GM23338 (cell line): ENCODE measurements around the gene TMEM92. TPM values are rescaled to one million over a fixed set of nuclear protein-coding genes. Genes with fewer than 3 reads are reported as not detected.

Experiments
- ATAC-seq: fragments of 200-7000 bp; cut with Tn5 transposase; 3 replicates; pipeline ENCODE4 v1.9.1; 2020
- DNase-seq: peaks from one replicate; pipeline ENCODE4 v3.0.0-alpha.2; 2015; ENCODE audit warnings: low spot score
- H2AFZ ChIP-seq: fragments of 200-600 bp; sonication (generic); 2 replicates; pipeline ENCODE4 v1.8.0; 2016; ENCODE audit warnings: antibody characterized with exemption, mild to moderate bottlenecking, moderate library complexity
- H3F3A ChIP-seq: fragments of 200-600 bp; sonication (generic); replicated peaks from 2 replicates; pipeline ENCODE4 v1.8.0; 2017; ENCODE audit warnings: antibody characterized with exemption, mixed run types, low read depth
- H3K27ac ChIP-seq: fragments of 200-600 bp; sonication (generic); 2 replicates; pipeline ENCODE4 v1.6.1; 2016; ENCODE audit warnings: low read depth
- H3K27me3 ChIP-seq: fragments of 200-600 bp; sonication (generic); 2 replicates; pipeline ENCODE4 v1.8.0; 2016; ENCODE audit warnings: mild to moderate bottlenecking, mixed run types, moderate library complexity; ENCODE audit not compliant: insufficient read depth
- H3K36me3 ChIP-seq: fragments of 200-600 bp; sonication (generic); 2 replicates; pipeline ENCODE4 v1.8.0; 2016; ENCODE audit warnings: mild to moderate bottlenecking; ENCODE audit not compliant: insufficient read depth
- H3K4me1 ChIP-seq: fragments of 200-600 bp; sonication (generic); 2 replicates; pipeline ENCODE4 v1.8.0; 2016; ENCODE audit warnings: mild to moderate bottlenecking, moderate library complexity; ENCODE audit not compliant: insufficient read depth
- H3K4me2 ChIP-seq: fragments of 200-600 bp; sonication (generic); 2 replicates; pipeline ENCODE4 v1.7.1; 2017; ENCODE audit warnings: mixed run types
- H3K4me3 ChIP-seq: fragments of 200-600 bp; sonication (generic); 2 replicates; pipeline ENCODE4 v1.6.1; 2016; ENCODE audit warnings: mixed run types
- H3K79me2 ChIP-seq: fragments of 200-600 bp; sonication (generic); replicated peaks from 2 replicates; pipeline ENCODE4 v1.8.0; 2017; ENCODE audit warnings: mild to moderate bottlenecking; ENCODE audit not compliant: insufficient read depth
- H3K9me2 ChIP-seq: fragments of 200-600 bp; sonication (generic); 2 replicates; pipeline ENCODE4 v1.8.0; 2017; ENCODE audit not compliant: insufficient read depth
- H4K20me1 ChIP-seq: fragments of 200-600 bp; sonication (generic); replicated peaks from 2 replicates; pipeline ENCODE4 v1.8.0; 2017; ENCODE audit warnings: mild to moderate bottlenecking; ENCODE audit not compliant: insufficient read depth
- H3K27ac Mint-ChIP-seq: 2 replicates; pipeline ENCODE4 v1.8.0; 2020; ENCODE audit warnings: inconsistent platforms, mild to moderate bottlenecking, moderate library complexity, mixed read lengths
- H3K27me3 Mint-ChIP-seq: 3 replicates; pipeline ENCODE4 v1.8.0; 2022; ENCODE audit warnings: low read depth, mild to moderate bottlenecking, moderate library complexity, mixed read lengths, inconsistent platforms; ENCODE audit not compliant: insufficient read depth, poor library complexity
- H3K36me3 Mint-ChIP-seq: 3 replicates; pipeline ENCODE4 v1.8.0; 2021; ENCODE audit warnings: low read depth, mild to moderate bottlenecking, inconsistent platforms, moderate library complexity, mixed read lengths
- H3K4me1 Mint-ChIP-seq: 3 replicates; pipeline ENCODE4 v1.8.0; 2020; ENCODE audit warnings: mild to moderate bottlenecking, inconsistent platforms, mixed read lengths
- H3K4me3 Mint-ChIP-seq: 3 replicates; pipeline ENCODE4 v1.8.0; 2021; ENCODE audit warnings: moderate library complexity, mild to moderate bottlenecking, inconsistent platforms, mixed read lengths
- H3K9me3 Mint-ChIP-seq: 3 replicates; pipeline ENCODE4 v1.8.0; 2020; ENCODE audit warnings: moderate library complexity, mild to moderate bottlenecking, inconsistent platforms, mixed read lengths
- JUNB ChIP-seq: IDR thresholded peaks from one replicate; pipeline ENCODE4 v1.6.1; 2016; ENCODE audit warnings: antibody characterized with exemption; ENCODE audit not compliant: unreplicated experiment
- NANOG ChIP-seq: IDR thresholded peaks from 2 replicates; pipeline ENCODE4 v1.6.1; 2016; ENCODE audit warnings: antibody characterized with exemption, borderline replicate concordance
- POLR2AphosphoS5 ChIP-seq: IDR thresholded peaks from 2 replicates; pipeline ENCODE4 v1.6.1; 2016; ENCODE audit warnings: antibody characterized with exemption, low read depth
- ZNF114 ChIP-seq: fragments of 250-450 bp; sonication (Bioruptor Pico); IDR thresholded peaks from 2 replicates; pipeline ENCODE4 v1.5.0; 2020; ENCODE audit warnings: mild to moderate bottlenecking, moderate library complexity
- ZNF331 ChIP-seq: fragments of 250-450 bp; sonication (Bioruptor Pico); IDR thresholded peaks from 2 replicates; pipeline ENCODE4 v1.5.0; 2020; ENCODE audit warnings: low read depth, mild to moderate bottlenecking, moderate library complexity
- polyA plus RNA-seq: library from polyadenylated mRNA; unstranded; fragments of >200 nt; fragmentation: Nextera tagmentation; extraction: Ambion mirVana; gene quantifications from 2 replicates; pipeline ENCODE4 v1.2.1, GENCODE V29; 2016
- total RNA-seq: library from RNA; depleted of rRNA; stranded (reverse); fragments of >200 nt; shearing (Covaris generic); gene quantifications from 2 replicates; pipeline ENCODE4 v1.2.3, GENCODE V29; 2014
- TF ChIP-seq, protein P1 (sequence below): fragments of 250-450 bp; sonication (Bioruptor Pico); IDR thresholded peaks from 2 replicates; pipeline ENCODE4 v1.5.0; 2020; ENCODE audit warnings: mild to moderate bottlenecking, moderate library complexity
- TF ChIP-seq, protein P2 (sequence below), 2 experiments: fragments of 200-600 bp in 1 of 2; sonication (generic) in 1 of 2; conservative IDR thresholded peaks; 2 replicates each; pipeline versions ENCODE4 v1.5.1 to v1.6.1; 2016 to 2017; ENCODE audit warnings: antibody characterized with exemption in 2 of 2, low read depth in 2 of 2, mild to moderate bottlenecking in 2 of 2, moderate library complexity in 1 of 2

Gene TMEM92
- total and polyA plus RNA-seq, 2 experiments from 2014 or later = 9.7 to 18.4 TPM

DNA sequence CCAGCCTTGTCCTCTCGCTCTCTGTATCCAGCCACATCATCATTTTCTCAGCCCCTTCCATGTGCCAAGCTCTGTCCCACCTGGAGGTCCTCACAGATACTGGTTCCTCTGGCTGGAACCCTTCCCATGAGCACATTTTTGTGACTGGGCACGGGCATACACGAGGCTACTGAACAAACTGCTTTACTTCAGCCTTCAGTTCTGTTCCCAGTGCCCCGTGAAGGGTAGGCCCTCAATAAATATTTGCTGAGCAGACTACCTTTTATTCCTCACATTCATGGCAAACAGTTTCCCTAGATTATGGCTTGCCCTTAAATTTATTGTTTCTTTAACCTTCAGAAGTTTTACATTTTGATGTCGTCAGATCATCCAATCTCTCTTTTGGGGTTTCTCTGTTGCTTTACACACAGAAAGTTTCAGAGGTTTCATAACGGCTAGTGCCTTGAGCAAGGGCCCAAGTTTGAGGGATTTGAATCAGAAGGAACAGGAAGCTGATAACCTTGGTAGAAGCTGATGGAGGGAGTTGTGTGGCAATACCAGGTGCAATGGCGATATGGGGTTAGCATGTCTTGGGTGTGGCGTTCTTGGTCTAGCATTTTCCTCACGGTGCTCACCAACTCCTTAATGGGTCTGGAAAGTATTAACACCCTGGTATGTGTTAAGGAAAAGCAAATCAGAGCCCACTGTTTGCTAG lies 27.8 kb downstream of the TMEM92 start (continued):
- TF ChIP-seq, protein P1, sequence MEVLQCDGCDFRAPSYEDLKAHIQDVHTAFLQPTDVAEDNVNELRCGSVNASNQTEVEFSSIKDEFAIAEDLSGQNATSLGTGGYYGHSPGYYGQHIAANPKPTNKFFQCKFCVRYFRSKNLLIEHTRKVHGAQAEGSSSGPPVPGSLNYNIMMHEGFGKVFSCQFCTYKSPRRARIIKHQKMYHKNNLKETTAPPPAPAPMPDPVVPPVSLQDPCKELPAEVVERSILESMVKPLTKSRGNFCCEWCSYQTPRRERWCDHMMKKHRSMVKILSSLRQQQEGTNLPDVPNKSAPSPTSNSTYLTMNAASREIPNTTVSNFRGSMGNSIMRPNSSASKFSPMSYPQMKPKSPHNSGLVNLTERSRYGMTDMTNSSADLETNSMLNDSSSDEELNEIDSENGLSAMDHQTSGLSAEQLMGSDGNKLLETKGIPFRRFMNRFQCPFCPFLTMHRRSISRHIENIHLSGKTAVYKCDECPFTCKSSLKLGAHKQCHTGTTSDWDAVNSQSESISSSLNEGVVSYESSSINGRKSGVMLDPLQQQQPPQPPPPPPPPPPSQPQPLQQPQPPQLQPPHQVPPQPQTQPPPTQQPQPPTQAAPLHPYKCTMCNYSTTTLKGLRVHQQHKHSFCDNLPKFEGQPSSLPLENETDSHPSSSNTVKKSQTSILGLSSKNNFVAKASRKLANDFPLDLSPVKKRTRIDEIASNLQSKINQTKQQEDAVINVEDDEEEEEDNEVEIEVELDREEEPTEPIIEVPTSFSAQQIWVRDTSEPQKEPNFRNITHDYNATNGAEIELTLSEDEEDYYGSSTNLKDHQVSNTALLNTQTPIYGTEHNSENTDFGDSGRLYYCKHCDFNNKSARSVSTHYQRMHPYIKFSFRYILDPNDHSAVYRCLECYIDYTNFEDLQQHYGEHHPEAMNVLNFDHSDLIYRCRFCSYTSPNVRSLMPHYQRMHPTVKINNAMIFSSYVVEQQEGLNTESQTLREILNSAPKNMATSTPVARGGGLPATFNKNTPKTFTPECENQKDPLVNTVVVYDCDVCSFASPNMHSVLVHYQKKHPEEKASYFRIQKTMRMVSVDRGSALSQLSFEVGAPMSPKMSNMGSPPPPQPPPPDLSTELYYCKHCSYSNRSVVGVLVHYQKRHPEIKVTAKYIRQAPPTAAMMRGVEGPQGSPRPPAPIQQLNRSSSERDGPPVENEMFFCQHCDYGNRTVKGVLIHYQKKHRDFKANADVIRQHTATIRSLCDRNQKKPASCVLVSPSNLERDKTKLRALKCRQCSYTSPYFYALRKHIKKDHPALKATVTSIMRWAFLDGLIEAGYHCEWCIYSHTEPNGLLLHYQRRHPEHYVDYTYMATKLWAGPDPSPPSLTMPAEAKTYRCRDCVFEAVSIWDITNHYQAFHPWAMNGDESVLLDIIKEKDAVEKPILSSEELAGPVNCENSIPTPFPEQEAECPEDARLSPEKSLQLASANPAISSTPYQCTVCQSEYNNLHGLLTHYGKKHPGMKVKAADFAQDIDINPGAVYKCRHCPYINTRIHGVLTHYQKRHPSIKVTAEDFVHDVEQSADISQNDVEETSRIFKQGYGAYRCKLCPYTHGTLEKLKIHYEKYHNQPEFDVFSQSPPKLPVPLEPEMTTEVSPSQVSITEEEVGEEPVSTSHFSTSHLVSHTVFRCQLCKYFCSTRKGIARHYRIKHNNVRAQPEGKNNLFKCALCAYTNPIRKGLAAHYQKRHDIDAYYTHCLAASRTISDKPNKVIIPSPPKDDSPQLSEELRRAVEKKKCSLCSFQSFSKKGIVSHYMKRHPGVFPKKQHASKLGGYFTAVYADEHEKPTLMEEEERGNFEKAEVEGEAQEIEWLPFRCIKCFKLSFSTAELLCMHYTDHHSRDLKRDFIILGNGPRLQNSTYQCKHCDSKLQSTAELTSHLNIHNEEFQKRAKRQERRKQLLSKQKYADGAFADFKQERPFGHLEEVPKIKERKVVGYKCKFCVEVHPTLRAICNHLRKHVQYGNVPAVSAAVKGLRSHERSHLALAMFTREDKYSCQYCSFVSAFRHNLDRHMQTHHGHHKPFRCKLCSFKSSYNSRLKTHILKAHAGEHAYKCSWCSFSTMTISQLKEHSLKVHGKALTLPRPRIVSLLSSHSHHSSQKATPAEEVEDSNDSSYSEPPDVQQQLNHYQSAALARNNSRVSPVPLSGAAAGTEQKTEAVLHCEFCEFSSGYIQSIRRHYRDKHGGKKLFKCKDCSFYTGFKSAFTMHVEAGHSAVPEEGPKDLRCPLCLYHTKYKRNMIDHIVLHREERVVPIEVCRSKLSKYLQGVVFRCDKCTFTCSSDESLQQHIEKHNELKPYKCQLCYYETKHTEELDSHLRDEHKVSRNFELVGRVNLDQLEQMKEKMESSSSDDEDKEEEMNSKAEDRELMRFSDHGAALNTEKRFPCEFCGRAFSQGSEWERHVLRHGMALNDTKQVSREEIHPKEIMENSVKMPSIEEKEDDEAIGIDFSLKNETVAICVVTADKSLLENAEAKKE (CRISPR knock-in tag) = no peak
- no peak for TF ChIP-seq ZNF331 (CRISPR knock-in tag)

DNA sequence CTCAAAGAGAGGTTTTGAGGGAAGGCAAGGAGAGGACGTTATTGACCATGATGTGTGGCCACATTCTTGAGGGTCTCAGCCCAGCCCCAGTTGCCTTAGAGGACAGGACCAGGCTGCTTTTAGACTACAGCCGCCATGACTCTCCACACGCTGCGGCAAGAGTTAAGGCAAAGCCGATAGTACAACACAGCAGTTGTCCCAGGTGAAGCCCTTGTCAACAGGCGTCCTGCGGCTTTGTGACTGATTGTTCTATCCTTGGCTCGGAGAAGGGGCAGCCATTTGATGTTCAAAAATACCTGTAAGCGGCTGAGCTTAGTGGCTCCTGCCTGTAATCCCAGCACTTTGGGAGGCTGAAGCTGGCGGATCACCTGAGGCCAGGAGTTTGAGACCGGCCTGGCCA lies 28.8 kb downstream of the TMEM92 start:
- Histone ChIP-seq H3K27ac (no peak overlapping the region), H3K9me2 (no peaks in the 10 kb centered on the region), H3K4me2 (no peak overlapping the region), H2AFZ (peak overlapping the region; percentile 89), H3K4me3 (no peak overlapping the region), H3F3A (0 out of 2 replicates have a peak, but pooled peaks cover 2% of the 10 kb centered on the region), H4K20me1 (no peaks in the 10 kb centered on the region), H3K27me3 (no peaks in the 10 kb centered on the region), H3K4me1 (no peaks in the 10 kb centered on the region), H3K36me3 (no peaks in the 10 kb centered on the region), H3K79me2 (no peaks in the 10 kb centered on the region)
- no peak overlapping the region for H3K27ac Mint-ChIP-seq
- peaks cover 6% of the 10 kb centered on the region; the same call in 2 of the 3 replicates for H3K4me1 Mint-ChIP-seq
- no peak overlapping the region for H3K4me3 Mint-ChIP-seq
- TF ChIP-seq, protein P1 (CRISPR knock-in tag) = no peak
- no peak for TF ChIP-seq ZNF331 (CRISPR knock-in tag)
- TF ChIP-seq ZNF114 (CRISPR knock-in tag) = no peak
- no peak for TF ChIP-seq JUNB
- TF ChIP-seq, protein P2, sequence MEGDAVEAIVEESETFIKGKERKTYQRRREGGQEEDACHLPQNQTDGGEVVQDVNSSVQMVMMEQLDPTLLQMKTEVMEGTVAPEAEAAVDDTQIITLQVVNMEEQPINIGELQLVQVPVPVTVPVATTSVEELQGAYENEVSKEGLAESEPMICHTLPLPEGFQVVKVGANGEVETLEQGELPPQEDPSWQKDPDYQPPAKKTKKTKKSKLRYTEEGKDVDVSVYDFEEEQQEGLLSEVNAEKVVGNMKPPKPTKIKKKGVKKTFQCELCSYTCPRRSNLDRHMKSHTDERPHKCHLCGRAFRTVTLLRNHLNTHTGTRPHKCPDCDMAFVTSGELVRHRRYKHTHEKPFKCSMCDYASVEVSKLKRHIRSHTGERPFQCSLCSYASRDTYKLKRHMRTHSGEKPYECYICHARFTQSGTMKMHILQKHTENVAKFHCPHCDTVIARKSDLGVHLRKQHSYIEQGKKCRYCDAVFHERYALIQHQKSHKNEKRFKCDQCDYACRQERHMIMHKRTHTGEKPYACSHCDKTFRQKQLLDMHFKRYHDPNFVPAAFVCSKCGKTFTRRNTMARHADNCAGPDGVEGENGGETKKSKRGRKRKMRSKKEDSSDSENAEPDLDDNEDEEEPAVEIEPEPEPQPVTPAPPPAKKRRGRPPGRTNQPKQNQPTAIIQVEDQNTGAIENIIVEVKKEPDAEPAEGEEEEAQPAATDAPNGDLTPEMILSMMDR (conservative IDR thresholded peaks at IDR 0.05; ENCODE audit: low read depth in 2 of 2) = no peak
- TF ChIP-seq NANOG = no peak
- no peak for TF ChIP-seq POLR2AphosphoS5
- DNase-seq (no peak), ATAC-seq (peak; percentile 74)
- no peaks in the 10 kb centered on the region for H3K9me3 Mint-ChIP-seq
- no peaks in the 10 kb centered on the region for H3K36me3 Mint-ChIP-seq
- H3K27me3 Mint-ChIP-seq = peaks cover 5% of the 10 kb centered on the region
